Neural crest cell (in vitro differentiated cells): ENCODE results near the gene TCEA3. TPM values are rescaled to one million over a fixed set of nuclear protein-coding genes. Genes with fewer than 3 reads are reported as not detected.

Experiments used
- DNase-seq: peaks from one replicate; pipeline ENCODE4 v3.0.0; 2021; ENCODE audit warnings: low read depth, mixed read lengths, low spot score
- H3K27ac Mint-ChIP-seq: one replicate; pipeline ENCODE4 v1.8.0; 2021; ENCODE audit warnings: mild to moderate bottlenecking, mixed read lengths; ENCODE audit not compliant: unreplicated experiment
- H3K27me3 Mint-ChIP-seq: 2 replicates; pipeline ENCODE4 v1.8.0; 2021; ENCODE audit warnings: low read depth, mild to moderate bottlenecking, mixed read lengths
- H3K36me3 Mint-ChIP-seq: 2 replicates; pipeline ENCODE4 v1.8.0; 2021; ENCODE audit warnings: low read depth, mild to moderate bottlenecking, mixed read lengths
- H3K4me1 Mint-ChIP-seq: 2 replicates; pipeline ENCODE4 v1.8.0; 2021; ENCODE audit warnings: mixed read lengths
- H3K4me3 Mint-ChIP-seq: one replicate; pipeline ENCODE4 v1.8.0; 2021; ENCODE audit warnings: mild to moderate bottlenecking, mixed read lengths
- H3K9me3 Mint-ChIP-seq: 2 replicates; pipeline ENCODE4 v1.8.0; 2021; ENCODE audit warnings: mixed read lengths
- total RNA-seq: library from RNA; stranded (reverse); gene quantifications from 2 replicates; pipeline ENCODE4 v1.2.1, GENCODE V29; 2021
- TF ChIP-seq, protein P1 (sequence below): fragments of 200-600 bp; sonication (generic); conservative IDR thresholded peaks from 2 replicates; pipeline ENCODE4 v1.5.0; 2021; ENCODE audit warnings: antibody characterized with exemption, mild to moderate bottlenecking

TCEA3 gene
- total RNA-seq, 1 donor from 2014 or later = 1.5 TPM

GRCh38 chr1:23452011-23452411 is 27.5 kb upstream of the TCEA3 start:
- DNase-seq = no peak
- Mint-ChIP-seq H3K27ac (no peak overlapping the region), H3K9me3 (no peaks in the 10 kb centered on the region), H3K27me3 (no peaks in the 10 kb centered on the region), H3K4me3 (no peak overlapping the region), H3K36me3 (no peaks in the 10 kb centered on the region), H3K4me1 (no peaks in the 10 kb centered on the region)
- TF ChIP-seq, protein P1, sequence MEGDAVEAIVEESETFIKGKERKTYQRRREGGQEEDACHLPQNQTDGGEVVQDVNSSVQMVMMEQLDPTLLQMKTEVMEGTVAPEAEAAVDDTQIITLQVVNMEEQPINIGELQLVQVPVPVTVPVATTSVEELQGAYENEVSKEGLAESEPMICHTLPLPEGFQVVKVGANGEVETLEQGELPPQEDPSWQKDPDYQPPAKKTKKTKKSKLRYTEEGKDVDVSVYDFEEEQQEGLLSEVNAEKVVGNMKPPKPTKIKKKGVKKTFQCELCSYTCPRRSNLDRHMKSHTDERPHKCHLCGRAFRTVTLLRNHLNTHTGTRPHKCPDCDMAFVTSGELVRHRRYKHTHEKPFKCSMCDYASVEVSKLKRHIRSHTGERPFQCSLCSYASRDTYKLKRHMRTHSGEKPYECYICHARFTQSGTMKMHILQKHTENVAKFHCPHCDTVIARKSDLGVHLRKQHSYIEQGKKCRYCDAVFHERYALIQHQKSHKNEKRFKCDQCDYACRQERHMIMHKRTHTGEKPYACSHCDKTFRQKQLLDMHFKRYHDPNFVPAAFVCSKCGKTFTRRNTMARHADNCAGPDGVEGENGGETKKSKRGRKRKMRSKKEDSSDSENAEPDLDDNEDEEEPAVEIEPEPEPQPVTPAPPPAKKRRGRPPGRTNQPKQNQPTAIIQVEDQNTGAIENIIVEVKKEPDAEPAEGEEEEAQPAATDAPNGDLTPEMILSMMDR = no peak

- Mint-ChIP-seq H3K27ac (no peak overlapping the region), H3K27me3 (no peaks in the 10 kb centered on the region), H3K36me3 (no peaks in the 10 kb centered on the region), H3K4me1 (no peaks in the 10 kb centered on the region), H3K9me3 (no peaks in the 10 kb centered on the region), H3K4me3 (no peak overlapping the region)
- TF ChIP-seq, protein P1 = no peak
- DNase-seq = no peak
Measured at GRCh38 chr1:23451441-23451840, 26.9 kb upstream of the TCEA3 start.

DNA sequence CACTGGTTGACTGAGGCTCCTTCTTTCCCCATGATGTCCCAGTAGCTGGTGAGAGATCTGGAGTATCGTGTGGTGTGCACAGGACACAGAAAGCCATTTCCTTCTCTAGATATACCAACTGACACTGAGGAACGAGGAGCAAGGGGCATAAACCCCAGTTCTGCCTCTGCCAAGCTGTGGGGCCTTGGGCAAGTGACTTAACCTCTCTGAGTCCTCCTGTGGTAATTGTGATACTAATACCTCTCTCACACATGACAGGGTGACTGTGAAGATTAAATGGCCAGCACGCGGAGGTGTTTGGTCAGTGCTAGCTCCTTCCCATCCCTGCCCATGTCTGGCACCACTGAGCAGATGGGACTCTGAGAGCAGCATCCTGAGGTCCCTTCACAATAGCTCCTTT is 26.3 kb upstream of the TCEA3 start:
- no peaks in the 10 kb centered on the region for H3K9me3 Mint-ChIP-seq
- no peak overlapping the region for H3K27ac Mint-ChIP-seq
- H3K36me3 Mint-ChIP-seq = no peaks in the 10 kb centered on the region
- no peak for DNase-seq
- H3K4me3 Mint-ChIP-seq = no peak overlapping the region
- no peaks in the 10 kb centered on the region for H3K4me1 Mint-ChIP-seq
- no peaks in the 10 kb centered on the region for H3K27me3 Mint-ChIP-seq
- TF ChIP-seq, protein P1 = no peak

- Mint-ChIP-seq H3K27ac (no peak overlapping the region), H3K4me1 (no peaks in the 10 kb centered on the region), H3K4me3 (no peak overlapping the region), H3K36me3 (no peaks in the 10 kb centered on the region), H3K9me3 (no peaks in the 10 kb centered on the region), H3K27me3 (no peaks in the 10 kb centered on the region)
- DNase-seq = no peak
- TF ChIP-seq, protein P1 = no peak
Measured at GRCh38 chr1:23449958-23450357, 25.4 kb upstream of the TCEA3 start.

DNA sequence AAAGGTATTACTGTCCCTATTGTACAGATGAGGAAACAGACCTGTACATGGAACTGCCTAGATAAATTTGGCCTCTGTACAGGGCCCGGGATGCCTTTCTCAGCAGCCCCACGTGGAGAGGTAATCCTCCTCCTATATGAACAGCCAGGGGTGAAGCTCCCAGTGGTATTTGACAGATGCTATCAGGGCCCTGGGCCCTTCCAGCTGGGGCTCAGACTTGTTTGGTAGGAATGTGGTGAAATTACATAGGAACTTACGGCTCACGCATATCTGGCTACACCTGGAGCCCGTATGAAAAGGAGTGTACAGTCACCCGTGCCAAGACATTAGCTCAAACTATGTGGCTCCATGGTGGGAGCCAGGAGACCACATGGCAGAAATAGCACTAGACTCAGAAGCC is 24.8 kb upstream of the TCEA3 start:
- no peaks in the 10 kb centered on the region for H3K9me3 Mint-ChIP-seq
- TF ChIP-seq, protein P1 = no peak
- H3K36me3 Mint-ChIP-seq = no peaks in the 10 kb centered on the region
- no peak overlapping the region for H3K4me3 Mint-ChIP-seq
- H3K27ac Mint-ChIP-seq = no peak overlapping the region
- H3K4me1 Mint-ChIP-seq = no peaks in the 10 kb centered on the region
- no peak for DNase-seq
- no peaks in the 10 kb centered on the region for H3K27me3 Mint-ChIP-seq

- Mint-ChIP-seq H3K4me3 (no peak overlapping the region), H3K27ac (no peak overlapping the region), H3K4me1 (no peaks in the 10 kb centered on the region), H3K36me3 (no peaks in the 10 kb centered on the region), H3K9me3 (no peaks in the 10 kb centered on the region), H3K27me3 (no peaks in the 10 kb centered on the region)
- DNase-seq = no peak
- TF ChIP-seq, protein P1 = no peak
Measured at GRCh38 chr1:23448846-23449245, 24.3 kb upstream of the TCEA3 start.
